D721Med (cell line): ENCODE measurements around the gene ZNF532.

ENCODE experiments used
- DNase-seq: peaks from one replicate; pipeline ENCODE4 v3.0.0; 2011; ENCODE audit warnings: low spot score; ENCODE audit not compliant: insufficient read length
- FAIRE-seq: peaks from 2 replicates; lab custom pipeline; 2011; peaks lifted over from hg19 to GRCh38; lab: Jason Lieb, UNC
- CTCF ChIP-seq: IDR thresholded peaks from 2 replicates; pipeline ENCODE4 v1.5.1; 2012; ENCODE audit warnings: mild to moderate bottlenecking, control low read depth; ENCODE audit not compliant: insufficient read depth; ENCODE audit errors: missing control alignments

Gene ZNF532

GRCh38 chr18:58842978-58843687 lies 21.5 kb upstream of the ZNF532 start:
- peak; percentile 100 for FAIRE-seq
- no peak for TF ChIP-seq CTCF
- DNase-seq: peak; percentile 91

GRCh38 chr18:58843688-58844035 lies 21.0 kb upstream of the ZNF532 start:
- no peak for TF ChIP-seq CTCF
- no peak for FAIRE-seq
- no peak for DNase-seq

GRCh38 chr18:58844871-58845270 lies 19.8 kb upstream of the ZNF532 start:
- no peak for DNase-seq
- no peak for FAIRE-seq
- no peak for TF ChIP-seq CTCF

GRCh38 chr18:58845928-58846724 lies 18.6 kb upstream of the ZNF532 start:
- TF ChIP-seq CTCF: no peak
- FAIRE-seq (peak; percentile 98), DNase-seq (no peak)

GRCh38 chr18:58847383-58848071 lies 17.1 kb upstream of the ZNF532 start:
- DNase-seq (no peak), FAIRE-seq (peak; percentile 95)

GRCh38 chr18:58848685-58849084 lies 16.0 kb upstream of the ZNF532 start:
- DNase-seq (no peak), FAIRE-seq (no peak)

More at GRCh38 chr18:58847383-58848071, 17.1 kb upstream of the ZNF532 start:
- TF ChIP-seq CTCF: no peak

More at GRCh38 chr18:58848685-58849084, 16.0 kb upstream of the ZNF532 start:
- TF ChIP-seq CTCF: no peak
